PC-9 (cell line): ENCODE data around the gene ROBO2. TPM values are rescaled to one million over a fixed set of nuclear protein-coding genes. Genes with fewer than 3 reads are reported as not detected.

Experiments used
- BruUV-seq: library from RNA; stranded (reverse); fragments of 400-500 nt; replicated peaks from 2 replicates; lab custom pipeline; 2021; lab: Mats Ljungman, UMichigan
- CTCF ChIA-PET: fragments of 300-600 bp; sonication (Branson Sonifier 250); formaldehyde crosslinking; loops from one replicate; lab custom pipeline; 2022; ENCODE audit warnings: antibody characterized with exemption; lab: Charles Lee
- POLR2A ChIA-PET: fragments of 300-600 bp; sonication (Branson Sonifier 250); formaldehyde crosslinking; loops from one replicate; lab custom pipeline; 2022; ENCODE audit warnings: antibody characterized with exemption; ENCODE audit not compliant: unreplicated experiment; lab: Charles Lee
- DNase-seq, 2 experiments: peaks; one replicate each; pipeline versions ENCODE4 v3.0.0 to v3.0.0-alpha.2; 2015 to 2022; ENCODE audit warnings: mixed read lengths in 1 of 2
- H2AFZ ChIP-seq: fragments of 200-600 bp; sonication (generic); 2 replicates; pipeline ENCODE4 v1.8.1; 2017; ENCODE audit warnings: antibody characterized with exemption
- H3F3A ChIP-seq: fragments of 200-600 bp; sonication (generic); 2 replicates; pipeline ENCODE4 v1.8.1; 2017; ENCODE audit warnings: antibody characterized with exemption, mild to moderate bottlenecking, low read depth; ENCODE audit not compliant: insufficient read depth
- H3K27ac ChIP-seq: fragments of 200-600 bp; sonication (generic); 2 replicates; pipeline ENCODE4 v1.6.1; 2016; ENCODE audit warnings: mixed run types
- H3K27me3 ChIP-seq: fragments of 200-600 bp; sonication (generic); 2 replicates; pipeline ENCODE4 v1.6.1; 2016; ENCODE audit warnings: low read depth, mixed run types; ENCODE audit not compliant: insufficient read depth
- H3K36me3 ChIP-seq: fragments of 200-600 bp; sonication (generic); 2 replicates; pipeline ENCODE4 v1.6.1; 2016; ENCODE audit warnings: low read depth, mixed run types
- H3K4me1 ChIP-seq: fragments of 200-600 bp; sonication (generic); replicated peaks from 2 replicates; pipeline ENCODE4 v1.6.1; 2016; ENCODE audit warnings: mixed run types; ENCODE audit not compliant: insufficient read depth
- H3K4me2 ChIP-seq: fragments of 200-600 bp; sonication (generic); 2 replicates; pipeline ENCODE4 v1.6.1; 2017; ENCODE audit warnings: mixed run types
- H3K4me3 ChIP-seq: fragments of 200-600 bp; sonication (generic); 2 replicates; pipeline ENCODE4 v1.6.1; 2016; ENCODE audit warnings: mixed run types
- H3K79me2 ChIP-seq: fragments of 200-600 bp; sonication (generic); 2 replicates; pipeline ENCODE4 v1.6.1; 2017; ENCODE audit warnings: low read depth, mixed run types
- H3K9me2 ChIP-seq: fragments of 200-600 bp; sonication (generic); 2 replicates; pipeline ENCODE4 v1.8.1; 2017; ENCODE audit warnings: mild to moderate bottlenecking; ENCODE audit not compliant: insufficient read depth
- H3K9me3 ChIP-seq: fragments of 200-600 bp; sonication (generic); 2 replicates; pipeline ENCODE4 v1.8.1; 2016; ENCODE audit warnings: low read depth; ENCODE audit not compliant: insufficient read depth
- H4K20me1 ChIP-seq: fragments of 200-600 bp; sonication (generic); 2 replicates; pipeline ENCODE4 v1.8.1; 2017; ENCODE audit not compliant: insufficient read depth
- CTCF ChIP-seq: fragments of 200-600 bp; sonication (generic); conservative IDR thresholded peaks from 2 replicates; pipeline ENCODE4 v1.6.1; 2017; ENCODE audit warnings: mixed run types, antibody characterized with exemption, mild to moderate bottlenecking, moderate library complexity
- EZH2 ChIP-seq: fragments of 200-600 bp; sonication (generic); IDR thresholded peaks from 2 replicates; pipeline ENCODE4 v1.8.0; 2017; ENCODE audit warnings: antibody characterized with exemption, low read depth
- intact Hi-C: fragments of 100-400 bp; cut with micrococcal nuclease; formaldehyde crosslinking; loops from one replicate; pipeline ENCODE4 v1.10.0; 2022; ENCODE audit not compliant: unreplicated experiment
- total RNA-seq: library from RNA; stranded (reverse); gene quantifications from 2 replicates; pipeline ENCODE4 v1.2.3, GENCODE V29; 2021

The ROBO2 gene
- total RNA-seq, 1 experiment from 2014 or later = 0.39 TPM

GRCh38 chr3:77232557-77232956, 192.7 kb downstream of the ROBO2 start:
- H3K9me3 ChIP-seq = no peaks in the 10 kb centered on the region
- H3K4me2 ChIP-seq = no peak overlapping the region
- no peak for DNase-seq
- no TSS peak for BruUV-seq
- no peak overlapping the region for H3K27ac ChIP-seq
- no peaks in the 10 kb centered on the region for H4K20me1 ChIP-seq
- no peaks in the 10 kb centered on the region for H3F3A ChIP-seq
- no peaks in the 10 kb centered on the region for H3K9me2 ChIP-seq
- no peaks in the 10 kb centered on the region for H3K4me1 ChIP-seq
- H3K79me2 ChIP-seq = no peaks in the 10 kb centered on the region
- H3K36me3 ChIP-seq = no peaks in the 10 kb centered on the region
- CTCF ChIA-PET = no interaction called here
- POLR2A ChIA-PET = interaction anchor here (0.7 kb wide), 1 partner anchor 1800 kb away, joined by 5 read pairs; no protein-coding TSS in a partner anchor
- no peak overlapping the region for H2AFZ ChIP-seq
- intact Hi-C loops = no loop called here
- H3K27me3 ChIP-seq = no peaks in the 10 kb centered on the region
- H3K4me3 ChIP-seq = no peak overlapping the region
- TF ChIP-seq CTCF (no peak), EZH2 (no peak)

GRCh38 chr3:77234004-77234403, 194.1 kb downstream of the ROBO2 start:
- no peaks in the 10 kb centered on the region for H3K9me3 ChIP-seq
- H4K20me1 ChIP-seq = no peaks in the 10 kb centered on the region
- H3F3A ChIP-seq = no peaks in the 10 kb centered on the region
- intact Hi-C loops = no loop called here
- POLR2A ChIA-PET = no interaction called here
- no peaks in the 10 kb centered on the region for H3K36me3 ChIP-seq
- H3K27me3 ChIP-seq = no peaks in the 10 kb centered on the region
- no TSS peak for BruUV-seq
- H3K4me1 ChIP-seq = no peaks in the 10 kb centered on the region
- no peak overlapping the region for H3K4me3 ChIP-seq
- TF ChIP-seq EZH2 (no peak), CTCF (no peak)
- DNase-seq = no peak
- H3K4me2 ChIP-seq = no peak overlapping the region
- H3K79me2 ChIP-seq = no peaks in the 10 kb centered on the region
- CTCF ChIA-PET = no interaction called here
- no peak overlapping the region for H3K27ac ChIP-seq
- no peaks in the 10 kb centered on the region for H3K9me2 ChIP-seq
- H2AFZ ChIP-seq = no peak overlapping the region

GRCh38 chr3:77236118-77236517, 196.2 kb downstream of the ROBO2 start:
- no peaks in the 10 kb centered on the region for H3K27me3 ChIP-seq
- H3K27ac ChIP-seq = no peak overlapping the region
- ChIA-PET CTCF (no interaction called here), POLR2A (no interaction called here)
- BruUV-seq = no TSS peak
- no peak overlapping the region for H3K4me3 ChIP-seq
- H2AFZ ChIP-seq = no peak overlapping the region
- no peak for TF ChIP-seq CTCF
- TF ChIP-seq EZH2 = no peak
- DNase-seq = no peak
- intact Hi-C loops = no loop called here
- no peaks in the 10 kb centered on the region for H3K36me3 ChIP-seq
- H3K9me2 ChIP-seq = no peaks in the 10 kb centered on the region
- no peaks in the 10 kb centered on the region for H4K20me1 ChIP-seq
- H3F3A ChIP-seq = no peaks in the 10 kb centered on the region
- H3K4me1 ChIP-seq = no peaks in the 10 kb centered on the region
- no peaks in the 10 kb centered on the region for H3K79me2 ChIP-seq
- H3K9me3 ChIP-seq = no peaks in the 10 kb centered on the region
- H3K4me2 ChIP-seq = no peak overlapping the region
